HCT116 (cell line): Measurements from ENCODE around the gene IPO8. TPM values are rescaled to one million over a fixed set of nuclear protein-coding genes. Genes with fewer than 3 reads are reported as not detected.

ENCODE experiments used
- ATAC-seq: fragments of 200-7000 bp; cut with Tn5 transposase; 2 replicates; pipeline ENCODE4 v1.9.1; 2020; ENCODE audit warnings: mild to moderate bottlenecking, moderate library complexity
- BruUV-seq: library from RNA; stranded (reverse); fragments of 400-500 nt; replicated peaks from 2 replicates; lab custom pipeline; 2021; lab: Mats Ljungman, UMichigan
- CTCF ChIA-PET: fragments of 300-600 bp; sonication (Branson Sonifier 250); formaldehyde crosslinking; loops from one replicate; lab custom pipeline; 2021; ENCODE audit warnings: antibody characterized with exemption; lab: Charles Lee
- POLR2A ChIA-PET: fragments of 300-600, 350-600 bp; sonication (Branson Sonifier 250); formaldehyde crosslinking; loops from one replicate; lab custom pipeline; 2021; ENCODE audit warnings: antibody characterized with exemption; lab: Charles Lee
- RAD21 ChIA-PET, 2 experiments: fragments of 300-600 bp; sonication (Branson Sonifier 250); formaldehyde crosslinking; loops; one replicate each; lab custom pipeline; 2023; ENCODE audit warnings: low total read pairs in 2 of 2; ENCODE audit not compliant: uncharacterized antibody in 2 of 2, unreplicated experiment in 2 of 2, low non-redundant PET in 1 of 2; lab: Charles Lee
- DNase-seq: peaks from one replicate; pipeline ENCODE4 v3.0.0-alpha.2; 2010; ENCODE audit warnings: low read depth, low spot score
- H2AFZ ChIP-seq: fragments of 200-600 bp; shearing (Covaris generic), sonication (generic); 2 replicates; pipeline ENCODE4 v1.6.1; 2017; ENCODE audit warnings: low read depth, mixed run types, mixed read lengths, antibody characterized with exemption, low read length; ENCODE audit not compliant: poor library complexity, severe bottlenecking
- H3K27ac ChIP-seq: 2 replicates; pipeline ENCODE4 v1.5.1; 2012; ENCODE audit warnings: low read depth, low read length
- H3K27me3 ChIP-seq: fragments of 200-600 bp; sonication (generic); 2 replicates; pipeline ENCODE4 v1.6.1; 2016; ENCODE audit warnings: mixed run types, low read length, mixed read lengths; ENCODE audit not compliant: insufficient read depth
- H3K36me3 ChIP-seq, 2 experiments: fragments of 200-500 bp in 1 of 2; fragments of 200-600 bp in 1 of 2; sonication (Bioruptor generic) in 1 of 2; sonication (generic) in 1 of 2; 2 replicates each; pipeline versions ENCODE4 v1.5.1 to v1.6.1; 2014 to 2016; ENCODE audit warnings: low read length in 2 of 2, inconsistent platforms in 1 of 2, mixed read lengths in 1 of 2, mixed run types in 1 of 2; ENCODE audit not compliant: insufficient read depth in 2 of 2, control insufficient read depth in 1 of 2
- H3K4me1 ChIP-seq, 2 experiments: fragments of 200-600 bp in 1 of 2; sonication (generic) in 1 of 2; 2 replicates each; pipeline versions ENCODE4 v1.5.1 to v1.6.1; 2012 to 2017; ENCODE audit warnings: low read length in 2 of 2, inconsistent platforms in 1 of 2, mild to moderate bottlenecking in 1 of 2, mixed read lengths in 1 of 2, mixed run types in 1 of 2, moderate library complexity in 1 of 2; ENCODE audit not compliant: insufficient read depth in 2 of 2, control insufficient read depth in 1 of 2
- H3K4me2 ChIP-seq: fragments of 200-600 bp; sonication (generic); 2 replicates; pipeline ENCODE4 v1.6.1; 2017; ENCODE audit warnings: mixed run types, low read length, mixed read lengths
- H3K4me3 ChIP-seq, 2 experiments: fragments of 200-600 bp in 1 of 2; sonication (generic) in 1 of 2; replicated peaks in 1 of 2; 2 replicates each; pipeline ENCODE4 v1.5.1; 2011 to 2016; ENCODE audit warnings: low read length in 2 of 2, control low read depth in 1 of 2, low read depth in 1 of 2, mild to moderate bottlenecking in 1 of 2, mixed read lengths in 1 of 2, mixed run types in 1 of 2
- H3K79me2 ChIP-seq: fragments of 200-600 bp; sonication (generic); 2 replicates; pipeline ENCODE4 v1.6.1; 2017; ENCODE audit warnings: mild to moderate bottlenecking, mixed run types, low read length, moderate library complexity, mixed read lengths; ENCODE audit not compliant: insufficient read depth
- H3K9ac ChIP-seq: fragments of 200-600 bp; sonication (generic); 2 replicates; pipeline ENCODE4 v1.6.1; 2016; ENCODE audit warnings: low read length, mixed read lengths
- H3K9me2 ChIP-seq: fragments of 200-600 bp; sonication (generic), shearing (Covaris generic); 2 replicates; pipeline ENCODE4 v1.6.1; 2017; ENCODE audit warnings: mixed run types, mild to moderate bottlenecking, moderate library complexity; ENCODE audit not compliant: insufficient read depth
- H3K9me3 ChIP-seq, 2 experiments: fragments of 200-500 bp in 1 of 2; fragments of 200-600 bp in 1 of 2; sonication (Bioruptor generic) in 1 of 2; sonication (generic) in 1 of 2; 2 replicates each; pipeline ENCODE4 v1.6.1; 2014 to 2017; ENCODE audit warnings: low read length in 2 of 2, mixed read lengths in 2 of 2, inconsistent platforms in 1 of 2, low read depth in 1 of 2, mild to moderate bottlenecking in 1 of 2, mixed run types in 1 of 2, moderate library complexity in 1 of 2; ENCODE audit not compliant: control insufficient read depth in 1 of 2, insufficient read depth in 1 of 2
- H4K20me1 ChIP-seq: fragments of 200-600 bp; sonication (generic), shearing (Covaris generic); 2 replicates; pipeline ENCODE4 v1.6.1; 2017; ENCODE audit warnings: mixed run types, mild to moderate bottlenecking, moderate library complexity; ENCODE audit not compliant: insufficient read depth
- ATF3 ChIP-seq: IDR thresholded peaks from 2 replicates; pipeline ENCODE4 v1.6.1; 2012
- CBX3 ChIP-seq: IDR thresholded peaks from 2 replicates; pipeline ENCODE4 v1.6.1; 2012; ENCODE audit warnings: low read depth
- CTCF ChIP-seq, 3 experiments: fragments of 200-600 bp in 1 of 3; sonication (generic) in 1 of 3; IDR thresholded peaks in 2 of 3; conservative IDR thresholded peaks in 1 of 3; 2 replicates each; pipeline ENCODE4 v1.5.1; 2012 to 2017; ENCODE audit warnings: low read depth in 2 of 3, low read length in 2 of 3, antibody characterized with exemption in 1 of 3, borderline replicate concordance in 1 of 3, control low read depth in 1 of 3, mild to moderate bottlenecking in 1 of 3, mixed read lengths in 1 of 3, mixed run types in 1 of 3, moderate library complexity in 1 of 3; ENCODE audit not compliant: insufficient read depth in 1 of 3
- EGR1 ChIP-seq: IDR thresholded peaks from 2 replicates; pipeline ENCODE4 v1.6.1; 2012; ENCODE audit warnings: low read depth
- ELF1 ChIP-seq: IDR thresholded peaks from 2 replicates; pipeline ENCODE4 v1.6.1; 2012; ENCODE audit warnings: low read depth, borderline replicate concordance
- FOSL1 ChIP-seq: IDR thresholded peaks from 2 replicates; pipeline ENCODE4 v1.6.1; 2012; ENCODE audit warnings: low read depth
- JUND ChIP-seq: IDR thresholded peaks from 2 replicates; pipeline ENCODE4 v1.6.1; 2012
- MAX ChIP-seq: IDR thresholded peaks from 2 replicates; pipeline ENCODE4 v1.6.1; 2012
- RAD21 ChIP-seq: IDR thresholded peaks from 2 replicates; pipeline ENCODE4 v1.6.1; 2012; ENCODE audit warnings: low read depth, mild to moderate bottlenecking
- YY1 ChIP-seq: IDR thresholded peaks from 2 replicates; pipeline ENCODE4 v1.6.1; 2011; ENCODE audit warnings: low read length, low read depth, moderate library complexity, mild to moderate bottlenecking; ENCODE audit not compliant: insufficient replicate concordance; ENCODE audit errors: extremely low read depth
- ZBTB33 ChIP-seq: IDR thresholded peaks from 2 replicates; pipeline ENCODE4 v1.6.1; 2011; ENCODE audit warnings: mild to moderate bottlenecking, low read length, moderate library complexity; ENCODE audit not compliant: insufficient replicate concordance; ENCODE audit errors: extremely low read depth
- intact Hi-C: fragments of 100-400 bp; cut with micrococcal nuclease; formaldehyde crosslinking; loops from 2 replicates; pipeline ENCODE4 v1.10.0; 2022
- total RNA-seq: library from RNA; stranded (reverse); gene quantifications from one replicate; pipeline ENCODE4 v1.2.1, GENCODE V29; 2021; ENCODE audit not compliant: unreplicated experiment

The IPO8 gene
- total RNA-seq, 1 experiment from 2014 or later, result 41.4 TPM

- ChIA-PET RAD21 (no interaction called here), CTCF (no interaction called here)
- H3K27ac ChIP-seq, result no peak overlapping the region
- peaks cover 8% of the 10 kb centered on the region for H3K79me2 ChIP-seq
- no peak for TF ChIP-seq CBX3
- TF ChIP-seq MAX, result no peak
- TF ChIP-seq RAD21, result no peak
- TF ChIP-seq ZBTB33, result no peak
- TF ChIP-seq ELF1, result no peak
- TF ChIP-seq EGR1, result no peak
- TF ChIP-seq YY1, result no peak
- no peak for TF ChIP-seq FOSL1
- TF ChIP-seq, all 23 proteins: peak for 0
- H4K20me1 ChIP-seq, result no peaks in the 10 kb centered on the region
- no peak overlapping the region for H3K4me3 ChIP-seq
- H3K9me3 ChIP-seq, result no peaks in the 10 kb centered on the region
- H3K4me2 ChIP-seq, result no peak overlapping the region
- ATAC-seq (no peak), DNase-seq (no peak)
- H3K4me1 ChIP-seq, result peaks cover 15 to 17% of the 10 kb centered on the region in 2 experiments
- BruUV-seq, result no TSS peak
- peaks cover 3 to 8% of the 10 kb centered on the region in 2 experiments; a peak in 2 of 4 replicates for H3K36me3 ChIP-seq
- intact Hi-C loops, result no loop called here
- POLR2A ChIA-PET, result no interaction called here
- no peaks in the 10 kb centered on the region for H3K9me2 ChIP-seq
- no peaks in the 10 kb centered on the region for H3K27me3 ChIP-seq
- no peak overlapping the region for H2AFZ ChIP-seq
- no peak overlapping the region for H3K9ac ChIP-seq
These were observed 34.3 kb upstream of the IPO8 start for GRCh38 chr12:30730011-30730410.

GRCh38 chr12:30729547-30729946 is 33.9 kb upstream of the IPO8 start:
- H3K79me2 ChIP-seq, result peaks cover 8% of the 10 kb centered on the region
- H3K36me3 ChIP-seq, result peaks cover 4 to 8% of the 10 kb centered on the region in 2 experiments; a peak in 2 of 4 replicates
- H3K27me3 ChIP-seq, result no peaks in the 10 kb centered on the region
- H3K9me3 ChIP-seq, result no peaks in the 10 kb centered on the region
- TF ChIP-seq CTCF (IDR thresholded peaks at IDR 0.05 in 2 of 3, conservative IDR thresholded peaks at IDR 0.05 in 1 of 3; ENCODE audit: borderline replicate concordance in 1 of 3, insufficient read depth in 1 of 3, low read depth in 2 of 3, low read length in 2 of 3), result no peak
- TF ChIP-seq RAD21, result no peak
- no peak for TF ChIP-seq ATF3
- TF ChIP-seq MAX, result no peak
- TF ChIP-seq CBX3, result no peak
- no peak for TF ChIP-seq FOSL1
- TF ChIP-seq JUND, result no peak
- intact Hi-C loops, result no loop called here
- H3K4me1 ChIP-seq, result peaks cover 15 to 17% of the 10 kb centered on the region in 2 experiments
- ChIA-PET RAD21 (no interaction called here), CTCF (no interaction called here), POLR2A (no interaction called here)
- no peak overlapping the region for H3K4me2 ChIP-seq
- DNase-seq (no peak), ATAC-seq (no peak)
- no peak overlapping the region for H3K9ac ChIP-seq
- no peak overlapping the region for H2AFZ ChIP-seq
- no TSS peak for BruUV-seq
- H3K4me3 ChIP-seq, result no peak overlapping the region
- no peaks in the 10 kb centered on the region for H3K9me2 ChIP-seq
- no peaks in the 10 kb centered on the region for H4K20me1 ChIP-seq
- no peak overlapping the region for H3K27ac ChIP-seq
